ENCODE measurements around the gene SHB.

- TF ChIP-seq EZH2 (IDR thresholded peaks at IDR 0.05; ENCODE audit: borderline replicate concordance, low read length) (no peak), CTCF (IDR thresholded peaks at IDR 0.05; ENCODE audit: low read length) (no peak)
These were observed 149.1 kb downstream of the SHB start for GRCh38 chr9:37919956-37920335.

Data from OCI-LY1 (cell line).